ENCODE results near the gene ERMAP.
A peak's percentile ranks its signal among the peaks of the same experiment; 100 is the strongest.

Gene ERMAP

GRCh38 chr1:42845193-42845592 is 28.3 kb downstream of the ERMAP start:
- Histone ChIP-seq H3K27ac (replicated peaks) (no peak overlapping the region), H3K27me3 (ENCODE audit: insufficient read depth, poor library complexity, severe bottlenecking) (no peaks in the 10 kb centered on the region), H3K4me3 (replicated peaks; ENCODE audit: insufficient read depth, low read length) (no peak overlapping the region)
- no peak for DNase-seq (ENCODE audit: low read depth in 1 of 2, low spot score in 1 of 2)
- TF ChIP-seq REST (IDR thresholded peaks at IDR 0.05; ENCODE audit: insufficient replicate concordance, low read depth) (no peak), POLR2AphosphoS5 (IDR thresholded peaks at IDR 0.05; ENCODE audit: low read depth) (no peak), CTCF (IDR thresholded peaks at IDR 0.05; ENCODE audit: insufficient read depth, low read length) (no peak), GABPA (IDR thresholded peaks at IDR 0.05; ENCODE audit: low read depth) (no peak), SPI1 (IDR thresholded peaks at IDR 0.05; ENCODE audit: borderline replicate concordance, low read depth) (no peak)

GRCh38 chr1:42845866-42846256 is 28.9 kb downstream of the ERMAP start:
- H3K4me3 ChIP-seq (replicated peaks; ENCODE audit: insufficient read depth, low read length): peak overlapping the region; percentile 94
- H3K27ac ChIP-seq (replicated peaks): no peak overlapping the region
- H3K27me3 ChIP-seq (ENCODE audit: insufficient read depth, poor library complexity, severe bottlenecking): no peaks in the 10 kb centered on the region
- TF ChIP-seq SPI1 (IDR thresholded peaks at IDR 0.05; ENCODE audit: borderline replicate concordance, low read depth): no peak
- no peak for TF ChIP-seq REST (IDR thresholded peaks at IDR 0.05; ENCODE audit: insufficient replicate concordance, low read depth)
- TF ChIP-seq CTCF (IDR thresholded peaks at IDR 0.05; ENCODE audit: insufficient read depth, low read length): no peak
- TF ChIP-seq GABPA (IDR thresholded peaks at IDR 0.05; ENCODE audit: low read depth): no peak
- TF ChIP-seq POLR2AphosphoS5 (IDR thresholded peaks at IDR 0.05; ENCODE audit: low read depth): no peak
- no peak for DNase-seq (ENCODE audit: low read depth in 1 of 2, low spot score in 1 of 2)

- DNase-seq (ENCODE audit: low read depth in 1 of 2, low spot score in 1 of 2): peak; percentile 91 to 97
- peak within 1 kb of the TSS; percentile 70 for H3K27ac ChIP-seq (replicated peaks)
- TF ChIP-seq CTCF (IDR thresholded peaks at IDR 0.05; ENCODE audit: insufficient read depth, low read length) (peak; percentile 15), GABPA (IDR thresholded peaks at IDR 0.05; ENCODE audit: low read depth) (peak; percentile 89), REST (IDR thresholded peaks at IDR 0.05; ENCODE audit: insufficient replicate concordance, low read depth) (no peak), POLR2AphosphoS5 (IDR thresholded peaks at IDR 0.05; ENCODE audit: low read depth) (peak; percentile 88), SPI1 (IDR thresholded peaks at IDR 0.05; ENCODE audit: borderline replicate concordance, low read depth) (no peak)
- H3K27me3 ChIP-seq (ENCODE audit: insufficient read depth, poor library complexity, severe bottlenecking): no peaks in the 10 kb centered on the region
- H3K4me3 ChIP-seq (replicated peaks; ENCODE audit: insufficient read depth, low read length): peak within 1 kb of the TSS; percentile 94
These were observed 29.6 kb downstream of the ERMAP start, which contains the start of gene ZNF691 for GRCh38 chr1:42846257-42847110. Gene ZNF691, plus strand, starts transcription at chr1:42846613. Its CDS starts 3,046 bp downstream, at chr1:42849659.

All from HL-60 (cell line).